Spleen (tissue), 11 donors: ENCODE results near the gene ZNF775. TPM values are rescaled to one million over a fixed set of nuclear protein-coding genes. Genes with fewer than 3 reads are reported as not detected.
A peak's percentile ranks its signal among the peaks of the same experiment; 100 is the strongest.

Experiments
- DNase-seq: peaks from one replicate; pipeline ENCODE4 v3.0.0-alpha.2; 2020
- H3K27ac ChIP-seq, 8 donors: fragments of 200-600 bp; sonication (generic) in 7 of 8; 1 replicate in 4 of 8; 2 replicates in 4 of 8; pipeline versions ENCODE4 v1.5.0 to v1.8.0; 2016 to 2021; ENCODE audit warnings: inconsistent platforms in 4 of 8, mild to moderate bottlenecking in 4 of 8, moderate library complexity in 1 of 8
- H3K27me3 ChIP-seq, 7 donors: fragments of 200-600 bp; sonication (generic) in 6 of 7; replicated peaks in 1 of 7; 1 replicate in 4 of 7; 2 replicates in 3 of 7; pipeline versions ENCODE4 v1.5.0 to v1.8.0; 2016 to 2021; ENCODE audit warnings: inconsistent platforms in 3 of 7, mild to moderate bottlenecking in 1 of 7
- H3K36me3 ChIP-seq, 6 donors: fragments of 200-600 bp; sonication (generic) in 5 of 6; 1 replicate in 4 of 6; 2 replicates in 2 of 6; pipeline versions ENCODE4 v1.5.0 to v1.8.0; 2016 to 2021; ENCODE audit warnings: inconsistent platforms in 2 of 6
- H3K4me1 ChIP-seq, 6 donors: fragments of 200-600 bp; sonication (generic) in 5 of 6; 1 replicate in 3 of 6; 2 replicates in 3 of 6; pipeline versions ENCODE4 v1.5.0 to v1.8.0; 2016 to 2021; ENCODE audit warnings: inconsistent platforms in 3 of 6
- H3K4me3 ChIP-seq, 8 donors: fragments of 200-600 bp; sonication (generic) in 7 of 8; 1 replicate in 4 of 8; 2 replicates in 4 of 8; pipeline versions ENCODE4 v1.5.0 to v1.8.0; 2016 to 2021; ENCODE audit warnings: inconsistent platforms in 4 of 8, mild to moderate bottlenecking in 4 of 8, moderate library complexity in 2 of 8
- H3K9me3 ChIP-seq, 8 donors: fragments of 200-600 bp; sonication (generic) in 7 of 8; 1 replicate in 4 of 8; 2 replicates in 4 of 8; pipeline versions ENCODE4 v1.5.0 to v1.8.0; 2016 to 2021; ENCODE audit warnings: inconsistent platforms in 4 of 8
- POLR2A ChIP-seq, 3 donors: fragments of 450-650 bp; IDR thresholded peaks; one replicate each; pipeline ENCODE4 v1.5.1; 2017; ENCODE audit warnings: antibody characterized with exemption in 3 of 3, mild to moderate bottlenecking in 1 of 3
- POLR2AphosphoS5 ChIP-seq, 3 donors: sonication (generic); formaldehyde crosslinking; IDR thresholded peaks; one replicate each; pipeline ENCODE4 v1.5.1; 2017; ENCODE audit warnings: antibody characterized with exemption in 3 of 3
- WGBS, 5 donors: extraction: QIAGEN DNeasy Blood & Tissue Kit in 3 of 5; methylation state at CpG; one replicate each; pipeline versions ENCODE4 v1.1.5 to v1.1.7; 2013 to 2018; 5-methylcytosine and 5-hydroxymethylcytosine counted together
- intact Hi-C: fragments of 100-400 bp; cut with DNase I; formaldehyde crosslinking; loops from one replicate; pipeline ENCODE4 v1.15.0; 2023; ENCODE audit warnings: low total_unique reads
- polyA plus RNA-seq, 3 donors: library from polyadenylated mRNA; stranded (reverse); fragments of 200-250 nt; gene quantifications; one replicate each; pipeline ENCODE4 v1.2.1, GENCODE V29; 2013
- total RNA-seq, 7 donors: library from RNA; depleted of rRNA in 3 of 7; stranded (reverse); fragments of >200 nt in 3 of 7; fragmentation: NEBNext Ultra II Directional in 4 of 7; extraction: Animal tissue kit (Norgen Biotek cat#: 25700) in 4 of 7; gene quantifications; one replicate each; pipeline versions ENCODE4 v1.1.0 to v1.2.1, GENCODE V29; 2016 to 2021
- TF ChIP-seq, protein P1 (sequence below), 11 experiments: fragments of 200-600 bp in 7 of 11; fragments of 450-650 bp in 4 of 11; sonication (generic) in 4 of 11; IDR thresholded peaks in 8 of 11; conservative IDR thresholded peaks in 3 of 11; 1 replicate in 7 of 11; 2 replicates in 4 of 11; pipeline versions ENCODE4 v1.4.0 to v1.8.0; 2016 to 2021; ENCODE audit warnings: antibody characterized with exemption in 11 of 11, inconsistent platforms in 4 of 11, mild to moderate bottlenecking in 1 of 11
- donor health status: healthy with polysubstance abuse.
- donor health status: DM: no; HTN: no; CAD: no; lungs with moderate emphysema.
- donor health status: DM: no; HTN: no; CAD: no.
- donor health status: Bipolar disorder and iron deficiency.
- donor health status: healthy.
- donor health status: DM: no; HTN: no; CAD: no.
- donor health status: DM: yes; HTN: yes; CAD: no.

Gene ZNF775
- total and polyA plus RNA-seq, 10 donors: 2.0 to 5.7 (median 4.2) TPM

- H3K4me1 ChIP-seq: peaks cover 29 to 93% (median 67%) of the 10 kb centered on the region in 6 donors
- no peaks in the 10 kb centered on the region for H3K27me3 ChIP-seq
- H3K9me3 ChIP-seq: no peaks in the 10 kb centered on the region
- H3K27ac ChIP-seq: peak overlapping the region in 3 of 8 donors; percentile 5 to 45 (median 22)
- no peak for DNase-seq
- intact Hi-C loops: no loop called here
- no peak overlapping the region for H3K4me3 ChIP-seq
- 77 to 85% (median 81%) methylated on average over 21 of the region's 21 CpGs for WGBS, 5 donors
- TF ChIP-seq, protein P1, sequence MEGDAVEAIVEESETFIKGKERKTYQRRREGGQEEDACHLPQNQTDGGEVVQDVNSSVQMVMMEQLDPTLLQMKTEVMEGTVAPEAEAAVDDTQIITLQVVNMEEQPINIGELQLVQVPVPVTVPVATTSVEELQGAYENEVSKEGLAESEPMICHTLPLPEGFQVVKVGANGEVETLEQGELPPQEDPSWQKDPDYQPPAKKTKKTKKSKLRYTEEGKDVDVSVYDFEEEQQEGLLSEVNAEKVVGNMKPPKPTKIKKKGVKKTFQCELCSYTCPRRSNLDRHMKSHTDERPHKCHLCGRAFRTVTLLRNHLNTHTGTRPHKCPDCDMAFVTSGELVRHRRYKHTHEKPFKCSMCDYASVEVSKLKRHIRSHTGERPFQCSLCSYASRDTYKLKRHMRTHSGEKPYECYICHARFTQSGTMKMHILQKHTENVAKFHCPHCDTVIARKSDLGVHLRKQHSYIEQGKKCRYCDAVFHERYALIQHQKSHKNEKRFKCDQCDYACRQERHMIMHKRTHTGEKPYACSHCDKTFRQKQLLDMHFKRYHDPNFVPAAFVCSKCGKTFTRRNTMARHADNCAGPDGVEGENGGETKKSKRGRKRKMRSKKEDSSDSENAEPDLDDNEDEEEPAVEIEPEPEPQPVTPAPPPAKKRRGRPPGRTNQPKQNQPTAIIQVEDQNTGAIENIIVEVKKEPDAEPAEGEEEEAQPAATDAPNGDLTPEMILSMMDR (IDR thresholded peaks at IDR 0.05 in 8 of 11, conservative IDR thresholded peaks at IDR 0.05 in 3 of 11): no peak
- TF ChIP-seq POLR2A (IDR thresholded peaks at IDR 0.05): no peak
- no peak for TF ChIP-seq POLR2AphosphoS5 (IDR thresholded peaks at IDR 0.05)
- peaks cover 0 to 53% (median 35%) of the 10 kb centered on the region in 6 donors for H3K36me3 ChIP-seq
Measured at GRCh38 chr7:150373049-150373801, 5.9 kb upstream of the ZNF775 start.

- Histone ChIP-seq H3K4me1 (peaks cover 30 to 97% (median 72%) of the 10 kb centered on the region in 6 donors), H3K9me3 (no peaks in the 10 kb centered on the region), H3K4me3 (no peak overlapping the region), H3K27ac (peak overlapping the region in 4 of 8 donors; percentile 4 to 45 (median 14)), H3K36me3 (peaks cover 0 to 53% (median 35%) of the 10 kb centered on the region in 6 donors), H3K27me3 (no peaks in the 10 kb centered on the region)
- TF ChIP-seq POLR2AphosphoS5 (IDR thresholded peaks at IDR 0.05) (no peak), POLR2A (IDR thresholded peaks at IDR 0.05) (no peak)
- TF ChIP-seq, protein P1 (IDR thresholded peaks at IDR 0.05 in 8 of 11, conservative IDR thresholded peaks at IDR 0.05 in 3 of 11): no peak
- no peak for DNase-seq
- intact Hi-C loops: no loop called here
- WGBS, 5 donors: 85 to 91% (median 89%) methylated on average over 3 to 4 of the region's 4 CpGs
Measured at GRCh38 chr7:150374026-150374425, 5.1 kb upstream of the ZNF775 start.

GRCh38 chr7:150374472-150374871 is 4.7 kb upstream of the ZNF775 start:
- intact Hi-C loops: no loop called here
- peak overlapping the region in 2 of 8 donors; percentile 5 to 21 for H3K27ac ChIP-seq

More at GRCh38 chr7:150374472-150374871, 4.7 kb upstream of the ZNF775 start:
- no peaks in the 10 kb centered on the region for H3K9me3 ChIP-seq
- H3K4me3 ChIP-seq: no peak overlapping the region
- peaks cover 28 to 93% (median 71%) of the 10 kb centered on the region in 6 donors for H3K4me1 ChIP-seq
- H3K36me3 ChIP-seq: peaks cover 0 to 53% (median 35%) of the 10 kb centered on the region in 6 donors
- WGBS, 5 donors: 93 to 96% (median 95%) methylated on average over 5 of the region's 5 CpGs
- DNase-seq: no peak
- TF ChIP-seq POLR2AphosphoS5 (IDR thresholded peaks at IDR 0.05) (no peak), POLR2A (IDR thresholded peaks at IDR 0.05) (no peak)
- TF ChIP-seq, protein P1 (IDR thresholded peaks at IDR 0.05 in 8 of 11, conservative IDR thresholded peaks at IDR 0.05 in 3 of 11): no peak
- no peaks in the 10 kb centered on the region for H3K27me3 ChIP-seq
